Measurements from ENCODE around the gene FOXK1.

Gene FOXK1

DNA sequence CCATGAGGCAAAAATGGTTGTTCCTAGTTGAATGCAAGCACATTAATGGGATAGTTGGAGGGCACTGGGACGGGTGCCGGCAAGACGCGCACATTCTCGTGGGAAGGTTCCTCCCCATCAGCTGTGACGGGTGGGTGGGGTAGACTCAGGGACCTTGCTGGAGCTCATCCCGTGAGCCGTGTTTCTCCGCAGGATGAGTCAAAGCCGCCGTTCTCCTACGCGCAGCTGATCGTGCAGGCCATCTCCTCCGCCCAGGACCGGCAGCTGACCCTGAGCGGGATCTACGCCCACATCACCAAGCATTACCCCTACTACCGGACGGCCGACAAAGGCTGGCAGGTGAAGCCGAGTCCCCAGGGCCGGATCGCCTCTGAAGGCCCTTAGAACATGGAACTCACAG is 73.0 kb downstream of the FOXK1 start:
- no peak for DNase-seq (ENCODE audit: low read depth)
- TF ChIP-seq, protein P1, sequence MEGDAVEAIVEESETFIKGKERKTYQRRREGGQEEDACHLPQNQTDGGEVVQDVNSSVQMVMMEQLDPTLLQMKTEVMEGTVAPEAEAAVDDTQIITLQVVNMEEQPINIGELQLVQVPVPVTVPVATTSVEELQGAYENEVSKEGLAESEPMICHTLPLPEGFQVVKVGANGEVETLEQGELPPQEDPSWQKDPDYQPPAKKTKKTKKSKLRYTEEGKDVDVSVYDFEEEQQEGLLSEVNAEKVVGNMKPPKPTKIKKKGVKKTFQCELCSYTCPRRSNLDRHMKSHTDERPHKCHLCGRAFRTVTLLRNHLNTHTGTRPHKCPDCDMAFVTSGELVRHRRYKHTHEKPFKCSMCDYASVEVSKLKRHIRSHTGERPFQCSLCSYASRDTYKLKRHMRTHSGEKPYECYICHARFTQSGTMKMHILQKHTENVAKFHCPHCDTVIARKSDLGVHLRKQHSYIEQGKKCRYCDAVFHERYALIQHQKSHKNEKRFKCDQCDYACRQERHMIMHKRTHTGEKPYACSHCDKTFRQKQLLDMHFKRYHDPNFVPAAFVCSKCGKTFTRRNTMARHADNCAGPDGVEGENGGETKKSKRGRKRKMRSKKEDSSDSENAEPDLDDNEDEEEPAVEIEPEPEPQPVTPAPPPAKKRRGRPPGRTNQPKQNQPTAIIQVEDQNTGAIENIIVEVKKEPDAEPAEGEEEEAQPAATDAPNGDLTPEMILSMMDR (IDR thresholded peaks at IDR 0.05; ENCODE audit: low read length, missing control alignments) = no peak
- H3K4me3 ChIP-seq (replicated peaks; ENCODE audit: low read depth, low read length) = no peak overlapping the region

GRCh38 chr7:4758111-4758510 is 76.0 kb downstream of the FOXK1 start:
- TF ChIP-seq, protein P1 (IDR thresholded peaks at IDR 0.05; ENCODE audit: low read length, missing control alignments) = no peak
- no peak for DNase-seq (ENCODE audit: low read depth)
- H3K4me3 ChIP-seq (replicated peaks; ENCODE audit: low read depth, low read length) = no peak overlapping the region

GRCh38 chr7:4758791-4759190 is 76.7 kb downstream of the FOXK1 start:
- no peak for DNase-seq (ENCODE audit: low read depth)
- no peak overlapping the region for H3K4me3 ChIP-seq (replicated peaks; ENCODE audit: low read depth, low read length)
- TF ChIP-seq, protein P1 (IDR thresholded peaks at IDR 0.05; ENCODE audit: low read length, missing control alignments) = no peak

DNA sequence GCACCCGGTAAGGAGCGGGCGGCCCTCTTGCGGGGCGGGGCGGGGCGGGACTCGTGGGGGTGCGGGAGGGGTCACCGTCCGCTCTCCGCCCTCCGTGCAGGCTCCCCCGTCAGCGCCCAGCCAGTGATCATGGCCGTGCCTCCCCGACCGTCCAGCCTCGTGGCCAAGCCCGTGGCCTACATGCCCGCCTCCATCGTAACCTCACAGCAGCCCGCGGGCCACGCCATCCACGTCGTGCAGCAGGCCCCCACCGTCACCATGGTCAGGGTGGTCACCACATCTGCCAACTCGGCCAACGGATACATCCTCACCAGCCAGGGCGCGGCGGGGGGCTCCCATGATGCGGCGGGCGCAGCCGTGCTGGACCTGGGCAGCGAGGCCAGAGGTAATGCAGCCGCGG is 77.1 kb downstream of the FOXK1 start:
- TF ChIP-seq, protein P1 (IDR thresholded peaks at IDR 0.05; ENCODE audit: low read length, missing control alignments) = no peak
- no peak overlapping the region for H3K4me3 ChIP-seq (replicated peaks; ENCODE audit: low read depth, low read length)
- no peak for DNase-seq (ENCODE audit: low read depth)

DNA sequence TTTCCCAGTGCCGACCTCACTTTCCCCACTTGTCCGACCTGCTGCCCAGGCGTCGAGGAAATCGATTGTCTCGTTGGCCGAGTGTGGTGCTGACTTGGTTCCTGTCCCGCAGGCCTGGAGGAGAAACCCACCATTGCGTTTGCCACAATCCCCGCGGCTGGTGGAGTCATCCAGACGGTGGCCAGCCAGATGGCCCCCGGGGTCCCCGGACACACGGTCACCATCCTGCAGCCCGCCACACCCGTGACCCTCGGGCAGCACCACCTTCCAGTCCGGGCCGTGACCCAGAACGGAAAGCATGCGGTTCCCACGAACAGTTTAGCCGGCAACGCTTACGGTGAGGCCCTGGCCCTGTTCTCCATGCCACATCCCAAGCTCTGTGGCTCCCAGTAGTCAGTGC is 78.9 kb downstream of the FOXK1 start:
- TF ChIP-seq, protein P1 (IDR thresholded peaks at IDR 0.05; ENCODE audit: low read length, missing control alignments) = no peak
- no peak overlapping the region for H3K4me3 ChIP-seq (replicated peaks; ENCODE audit: low read depth, low read length)
- DNase-seq (ENCODE audit: low read depth) = no peak

DNA sequence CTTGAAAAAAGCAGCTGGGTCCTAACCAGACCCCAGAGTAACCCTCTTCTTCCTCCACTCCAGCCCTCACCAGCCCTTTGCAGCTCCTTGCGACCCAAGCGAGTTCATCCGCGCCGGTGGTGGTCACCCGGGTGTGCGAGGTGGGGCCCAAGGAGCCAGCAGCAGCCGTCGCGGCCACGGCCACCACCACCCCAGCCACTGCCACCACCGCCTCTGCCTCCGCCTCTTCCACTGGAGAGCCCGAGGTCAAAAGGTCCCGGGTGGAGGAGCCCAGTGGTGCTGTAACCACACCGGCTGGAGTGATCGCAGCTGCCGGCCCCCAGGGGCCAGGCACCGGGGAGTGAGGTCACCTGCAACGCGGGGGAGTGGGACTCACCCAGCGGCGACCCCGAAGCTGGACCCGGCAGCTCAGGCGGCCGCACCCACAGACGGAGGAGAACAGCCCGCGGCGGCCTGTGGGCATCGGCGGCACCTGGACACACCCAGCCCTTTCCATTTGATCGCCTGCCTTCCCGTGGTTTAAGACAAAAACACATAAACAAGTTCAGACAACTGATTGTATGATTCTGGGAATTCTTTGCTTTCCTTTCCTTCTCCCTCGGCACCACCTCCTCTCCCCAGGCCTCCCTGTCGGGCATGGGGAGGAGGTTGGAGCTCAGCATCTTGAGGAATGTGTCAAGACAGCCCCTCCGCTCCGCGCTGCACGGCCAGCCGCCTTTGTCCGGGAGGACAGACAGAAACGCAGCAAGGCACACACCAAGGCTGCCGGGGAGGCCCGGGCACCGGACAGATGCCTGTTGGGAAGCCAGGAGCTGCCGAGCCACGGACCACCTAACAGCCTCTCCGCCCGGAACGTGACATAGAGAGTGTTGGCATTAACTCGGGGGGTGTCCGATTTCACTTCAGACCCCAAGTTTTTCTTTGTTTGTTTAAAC is 80.3 kb downstream of the FOXK1 start:
- TF ChIP-seq, protein P1 (IDR thresholded peaks at IDR 0.05; ENCODE audit: low read length, missing control alignments) = no peak
- no peak overlapping the region for H3K4me3 ChIP-seq (replicated peaks; ENCODE audit: low read depth, low read length)
- DNase-seq (ENCODE audit: low read depth) = no peak

All from fibroblast of pulmonary artery (primary cell).